HG03066 (cell line): ENCODE data around the gene ATP6V1G1.

ENCODE experiments used
- ATAC-seq: cut with Tn5 transposase; IDR thresholded peaks from one replicate; pipeline ENCODE4 v1.9.1; 2021; ENCODE audit warnings: low read depth; ENCODE audit not compliant: unreplicated experiment

Gene ATP6V1G1, protein sequence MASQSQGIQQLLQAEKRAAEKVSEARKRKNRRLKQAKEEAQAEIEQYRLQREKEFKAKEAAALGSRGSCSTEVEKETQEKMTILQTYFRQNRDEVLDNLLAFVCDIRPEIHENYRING

DNA sequence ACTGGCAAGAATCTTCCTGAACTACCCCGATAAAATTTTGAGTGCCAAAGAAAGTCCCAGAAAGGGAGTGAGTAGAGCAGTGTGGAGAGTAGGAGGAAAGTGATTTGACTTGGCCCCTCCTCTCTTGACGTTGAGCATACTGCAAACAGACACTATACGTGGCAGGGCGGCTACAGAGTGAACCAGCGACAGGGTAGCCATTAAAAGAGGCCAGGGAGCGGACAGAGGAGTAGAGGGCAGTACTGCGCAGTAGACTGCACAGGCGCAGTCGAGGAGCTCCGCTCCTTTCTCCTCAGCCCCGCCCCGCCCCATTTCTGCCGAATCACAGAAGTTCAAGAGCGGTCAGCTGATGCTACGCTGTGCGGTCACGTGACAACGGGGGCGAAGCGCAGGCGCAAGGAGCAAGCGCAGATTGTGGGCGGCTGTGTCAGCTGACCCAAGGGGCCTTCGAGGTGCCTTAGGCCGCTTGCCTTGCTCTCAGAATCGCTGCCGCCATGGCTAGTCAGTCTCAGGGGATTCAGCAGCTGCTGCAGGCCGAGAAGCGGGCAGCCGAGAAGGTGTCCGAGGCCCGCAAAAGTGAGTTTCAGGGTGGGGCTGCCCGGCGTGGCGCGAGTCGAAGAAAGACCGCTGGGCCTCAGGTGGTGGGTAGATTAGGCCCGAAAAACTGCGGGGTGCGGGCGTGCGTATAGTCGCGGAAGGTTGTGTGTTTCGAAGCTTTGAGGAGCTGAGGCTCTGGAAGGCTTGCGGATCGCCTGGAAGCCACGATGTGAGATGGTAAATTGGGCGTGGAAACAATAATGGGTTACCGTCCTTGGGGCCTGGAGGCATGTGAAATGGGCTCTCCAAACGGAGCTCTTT is at the start of gene ATP6V1G1:
TSS of gene ATP6V1G1 (plus strand) at position 425 of the 858 bp plus-strand sequence. CDS start at position 495, 70 bp downstream.
- ATAC-seq = peak; percentile 94

DNA sequence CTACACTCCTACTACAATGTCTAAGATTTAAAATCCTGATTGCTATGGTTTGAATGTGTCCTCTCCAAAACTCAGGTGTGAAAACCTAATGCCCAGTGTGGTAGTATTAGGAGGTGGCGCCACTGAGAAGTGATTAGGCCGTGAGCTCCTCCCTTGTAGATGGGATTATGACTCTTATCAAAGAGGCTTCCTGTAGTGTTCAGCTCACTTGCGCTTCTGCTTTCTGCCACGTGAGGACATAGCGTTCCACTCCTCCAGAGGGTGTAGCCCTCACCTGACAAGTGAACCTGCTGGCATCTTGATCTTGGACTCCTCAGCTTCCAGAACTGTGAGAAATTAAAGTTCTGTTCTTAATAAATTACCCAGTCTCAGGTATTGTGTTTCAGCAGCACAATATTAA is 49.3 kb upstream of the ATP6V1G1 start:
- ATAC-seq = no peak

GRCh38 chr9:114539701-114540380 is 47.7 kb upstream of the ATP6V1G1 start:
- ATAC-seq = no peak

- no peak for ATAC-seq
These were observed 42.5 kb upstream of the ATP6V1G1 start for GRCh38 chr9:114545055-114545454.

GRCh38 chr9:114546851-114547250 is 40.7 kb upstream of the ATP6V1G1 start:
- ATAC-seq = no peak

DNA sequence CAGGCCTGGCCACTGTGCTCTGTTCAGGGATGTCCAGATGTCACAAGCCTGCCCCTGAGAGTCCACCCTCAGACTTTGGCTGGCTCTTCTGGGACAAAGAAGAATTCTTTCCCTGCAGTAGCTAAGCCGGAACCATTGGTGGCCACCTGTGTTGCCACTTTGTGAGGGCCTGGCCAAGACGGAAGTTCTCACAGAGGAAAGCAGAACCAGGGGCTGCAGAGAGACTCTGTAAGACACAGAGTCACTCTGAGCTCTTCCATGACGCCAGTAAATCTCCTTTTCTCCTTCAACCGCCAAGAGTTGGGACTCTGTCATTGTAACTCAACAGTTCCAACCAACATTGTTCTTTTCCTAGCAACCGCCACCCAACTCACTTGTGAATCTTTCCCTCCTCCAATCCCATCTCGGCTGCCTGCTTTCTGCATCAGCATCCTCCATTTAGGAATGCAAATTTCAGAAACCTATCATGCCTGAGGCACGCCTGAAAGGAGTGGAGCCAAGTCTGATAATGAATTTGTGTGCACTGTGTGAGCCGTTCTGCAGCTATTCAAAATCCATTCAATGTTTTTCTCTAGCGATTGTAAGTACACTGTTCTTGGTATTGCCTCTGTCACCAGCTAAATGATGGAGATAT is 37.8 kb upstream of the ATP6V1G1 start:
- ATAC-seq = no peak

- no peak for ATAC-seq
These were observed 35.6 kb upstream of the ATP6V1G1 start for GRCh38 chr9:114551750-114552685.

DNA sequence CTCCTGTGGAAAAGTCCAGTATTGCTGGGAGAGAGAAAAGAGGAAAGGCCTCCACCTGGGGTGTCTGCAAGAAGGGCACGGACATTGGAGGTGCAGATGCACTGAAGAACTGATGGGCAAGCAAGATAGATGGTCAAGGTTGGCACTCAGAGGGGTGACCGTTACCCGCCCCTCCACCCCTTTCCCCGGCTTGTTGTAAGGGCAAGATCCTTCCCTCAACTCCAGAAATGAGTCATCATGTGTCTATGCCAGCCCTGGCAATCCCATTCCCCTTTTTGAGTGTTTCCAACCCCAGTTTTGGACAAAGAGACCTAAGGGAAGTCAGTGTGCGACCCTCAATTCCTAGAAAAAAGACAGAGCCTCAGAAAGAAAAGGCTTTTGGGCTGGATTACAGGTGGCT is 34.9 kb upstream of the ATP6V1G1 start:
- no peak for ATAC-seq

DNA sequence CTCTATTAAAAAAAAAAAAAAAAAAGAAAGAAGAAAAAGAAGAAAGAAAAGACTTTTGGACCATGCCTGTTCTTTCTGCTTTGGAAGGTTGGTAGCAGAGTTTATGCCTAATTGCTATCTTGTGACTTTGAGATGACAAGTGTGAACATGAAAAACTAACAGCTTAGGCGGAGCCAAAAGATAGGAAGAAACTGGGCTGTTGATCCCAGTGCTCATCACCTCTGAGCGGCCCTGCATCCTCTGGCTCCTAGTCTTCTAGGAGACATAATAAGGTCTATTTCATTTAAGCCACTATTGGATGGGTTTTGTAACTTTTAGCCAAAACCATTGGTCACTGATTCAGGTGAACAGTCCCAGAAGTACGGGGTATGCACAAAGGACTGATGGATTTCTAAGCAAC is 34.4 kb upstream of the ATP6V1G1 start:
- ATAC-seq = no peak

GRCh38 chr9:114555696-114556095 is 31.9 kb upstream of the ATP6V1G1 start:
- ATAC-seq = no peak

- ATAC-seq = no peak
These were observed 29.4 kb upstream of the ATP6V1G1 start for GRCh38 chr9:114558027-114558675.

DNA sequence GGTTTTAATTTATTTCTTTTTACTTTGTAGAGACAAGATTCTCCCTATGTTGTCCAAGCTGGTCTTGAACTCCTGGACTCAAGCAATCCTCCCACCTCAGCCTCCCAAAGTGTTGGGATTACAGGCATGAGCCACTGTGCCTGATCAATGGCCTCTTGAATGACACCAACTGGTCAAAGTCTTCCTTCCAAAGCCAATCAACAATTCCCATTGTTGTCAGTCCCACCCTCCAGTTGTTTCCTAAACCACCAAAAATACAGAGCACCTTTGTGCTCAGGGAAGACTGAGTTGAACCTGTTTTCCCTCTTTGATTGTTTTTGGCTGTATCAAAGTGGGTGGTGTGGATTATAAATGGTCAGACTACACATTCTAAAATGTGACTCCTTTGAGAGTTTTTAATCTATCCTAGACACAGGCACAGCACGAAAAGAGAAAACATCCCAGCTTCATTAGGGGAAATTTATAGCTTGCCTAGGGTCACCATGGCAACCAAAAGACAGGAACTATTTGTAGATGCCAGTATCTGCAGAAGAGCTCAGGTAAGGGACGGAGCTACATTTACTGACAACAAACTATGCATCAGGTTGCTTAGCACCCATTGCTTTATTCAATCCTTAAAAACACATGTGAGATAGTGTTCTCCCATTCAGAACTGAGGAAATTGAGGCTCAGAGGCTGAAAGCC is 27.6 kb upstream of the ATP6V1G1 start:
- ATAC-seq = no peak

DNA sequence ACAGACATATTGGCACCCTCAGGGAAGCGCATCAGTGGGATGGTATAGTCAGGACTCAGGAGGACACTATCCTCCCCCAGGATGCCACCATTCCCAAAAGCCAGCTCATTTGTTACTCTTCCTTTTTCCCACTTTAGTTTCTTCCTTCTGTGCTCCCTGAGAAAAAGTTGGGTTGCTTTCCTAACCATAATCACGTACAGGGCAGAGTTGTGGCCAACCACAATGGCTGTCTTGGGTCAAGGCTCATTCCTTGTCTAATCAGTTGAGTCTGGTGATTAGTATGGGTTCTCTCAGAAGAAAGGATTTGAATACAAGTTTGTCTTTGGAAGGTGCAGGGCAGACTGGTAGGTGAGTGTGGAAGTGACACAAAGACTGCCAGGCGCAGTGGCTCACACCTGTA is 26.6 kb upstream of the ATP6V1G1 start:
- ATAC-seq = no peak

GRCh38 chr9:114561771-114562170 is 25.8 kb upstream of the ATP6V1G1 start:
- ATAC-seq = no peak

GRCh38 chr9:114565204-114565603 is 22.4 kb upstream of the ATP6V1G1 start:
- ATAC-seq = no peak

DNA sequence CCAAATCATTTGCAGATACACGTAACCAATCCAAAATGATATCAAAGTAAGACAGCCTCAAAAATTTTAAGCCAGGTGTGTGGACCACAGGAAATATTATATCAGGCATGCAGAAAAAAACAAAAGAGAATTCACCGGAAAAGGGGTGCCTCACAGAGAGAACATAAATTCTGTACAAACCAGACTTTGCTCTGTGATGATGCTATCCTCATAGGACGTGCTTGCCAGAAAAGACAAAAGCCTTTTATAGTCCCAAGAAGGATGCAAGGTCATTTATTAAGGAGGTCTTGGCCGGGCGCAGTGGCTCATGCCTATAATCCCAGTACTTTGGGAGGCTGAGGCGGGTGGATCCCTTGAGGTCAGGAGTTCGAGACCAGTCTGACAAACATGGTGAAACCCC is 16.8 kb upstream of the ATP6V1G1 start:
- no peak for ATAC-seq

DNA sequence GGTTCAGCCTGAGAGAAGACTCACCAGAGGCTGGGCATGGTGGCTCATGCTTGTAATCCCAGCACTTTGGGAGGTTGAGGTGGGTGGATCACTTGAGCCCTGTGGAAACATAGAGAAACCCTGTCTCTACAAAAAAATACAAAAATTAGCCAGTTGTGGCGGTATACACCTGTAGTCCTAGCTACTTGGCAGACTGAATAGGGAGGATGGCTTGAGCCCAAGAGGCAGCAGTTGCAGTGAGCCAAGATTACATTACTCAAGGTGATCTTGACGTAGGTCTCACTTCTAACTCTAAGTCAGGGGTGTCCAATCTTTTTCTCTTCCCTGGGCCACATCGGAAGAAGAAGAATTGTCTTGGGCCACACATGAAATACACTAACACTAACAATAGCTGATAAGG is 16.2 kb upstream of the ATP6V1G1 start:
- ATAC-seq = no peak

DNA sequence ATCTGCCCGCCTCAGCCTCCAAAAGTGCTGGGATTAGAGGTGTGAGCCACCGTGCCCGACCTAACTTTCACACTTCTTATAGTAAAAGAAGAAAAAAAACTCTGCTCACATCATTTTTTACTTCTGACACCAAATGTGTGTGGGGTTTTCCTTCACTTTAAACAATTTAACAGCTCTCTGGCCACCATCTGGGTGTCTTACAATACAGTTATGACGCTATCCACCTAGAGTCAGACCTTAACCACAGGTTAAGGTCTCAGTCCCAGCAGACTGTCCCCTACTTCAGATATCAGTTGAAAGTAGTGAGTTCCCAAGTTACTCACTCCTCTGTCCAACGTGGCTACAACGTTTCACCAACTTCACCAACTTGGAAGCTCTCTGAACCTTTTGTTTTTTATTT is 15.4 kb upstream of the ATP6V1G1 start:
- ATAC-seq = no peak

- ATAC-seq = no peak
These were observed 13.1 kb upstream of the ATP6V1G1 start for GRCh38 chr9:114574438-114574837.
